NCI-H524 treated with DMSO at 0.1 percent for 48 hours (cell line): Measurements from ENCODE around the gene ILF3.

ENCODE experiments used
- DNase-seq: peaks from one replicate; lab custom pipeline; 2025; lab: John Stamatoyannopoulos, UW

ILF3 gene

GRCh38 chr19:10695401-10696398 lies 41.6 kb downstream of the ILF3 start:
- peak; percentile 88 for DNase-seq

DNA sequence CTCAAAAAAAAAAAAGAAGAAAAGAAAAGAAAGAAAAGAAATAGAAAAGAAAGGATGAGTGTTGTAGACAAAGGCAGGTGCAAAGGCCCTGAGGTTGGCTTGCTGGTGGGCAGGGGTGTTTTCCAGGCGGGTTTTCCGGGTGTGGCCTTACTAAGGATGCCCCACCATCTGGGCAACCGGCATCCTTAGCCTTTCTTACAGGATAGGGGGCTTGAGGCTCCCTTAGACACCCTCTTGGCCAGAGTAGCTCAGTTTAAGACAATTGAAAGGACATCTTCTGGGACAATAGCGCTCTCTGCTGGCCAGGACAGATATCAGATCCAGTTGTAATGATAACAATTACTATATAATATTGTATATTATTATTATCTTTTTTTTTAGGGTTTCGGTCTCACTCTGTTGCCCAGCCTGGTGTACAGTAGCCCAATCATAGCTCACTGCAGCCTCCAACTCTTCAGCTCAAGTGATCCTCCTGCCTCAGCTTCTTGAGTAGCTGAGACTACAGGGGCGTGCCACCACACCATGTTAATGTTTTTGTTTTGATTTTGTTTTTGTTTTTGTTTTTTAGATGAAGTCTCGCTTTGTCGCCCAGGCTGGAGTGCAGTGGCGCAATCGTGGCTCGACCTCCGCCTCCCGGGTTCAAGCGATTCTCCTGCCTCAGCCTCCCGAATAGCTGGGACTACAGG lies 45.6 kb downstream of the ILF3 start:
- peak; percentile 44 for DNase-seq

DNA sequence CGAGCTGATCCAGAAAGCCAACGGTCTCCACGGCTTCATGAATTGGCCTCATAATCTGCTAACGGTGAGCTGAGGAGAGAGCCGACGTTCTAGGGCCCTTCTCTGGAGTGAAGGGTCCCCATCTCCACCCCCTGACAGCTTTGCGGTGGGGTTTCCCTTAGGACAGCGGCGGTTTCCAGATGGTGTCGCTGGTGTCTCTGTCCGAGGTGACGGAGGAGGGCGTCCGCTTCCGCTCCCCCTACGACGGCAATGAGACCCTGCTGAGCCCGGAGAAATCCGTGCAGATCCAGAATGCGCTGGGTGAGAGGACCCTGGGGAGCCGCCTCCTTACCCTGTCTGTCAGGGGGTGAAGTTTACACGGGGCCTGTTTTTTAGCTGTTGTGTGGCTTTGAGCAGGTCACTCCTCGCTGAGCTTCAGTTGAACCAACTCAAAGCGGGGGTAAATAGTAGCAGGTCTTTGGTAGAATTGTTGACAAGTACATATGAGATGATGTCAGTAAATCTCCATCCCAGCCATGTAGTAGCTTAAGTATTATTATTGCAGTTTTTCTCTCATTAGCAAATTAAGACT lies 47.9 kb downstream of the ILF3 start:
- peak; percentile 13 for DNase-seq

- DNase-seq: no peak
These were observed 52.8 kb downstream of the ILF3 start for GRCh38 chr19:10706990-10707389.

DNA sequence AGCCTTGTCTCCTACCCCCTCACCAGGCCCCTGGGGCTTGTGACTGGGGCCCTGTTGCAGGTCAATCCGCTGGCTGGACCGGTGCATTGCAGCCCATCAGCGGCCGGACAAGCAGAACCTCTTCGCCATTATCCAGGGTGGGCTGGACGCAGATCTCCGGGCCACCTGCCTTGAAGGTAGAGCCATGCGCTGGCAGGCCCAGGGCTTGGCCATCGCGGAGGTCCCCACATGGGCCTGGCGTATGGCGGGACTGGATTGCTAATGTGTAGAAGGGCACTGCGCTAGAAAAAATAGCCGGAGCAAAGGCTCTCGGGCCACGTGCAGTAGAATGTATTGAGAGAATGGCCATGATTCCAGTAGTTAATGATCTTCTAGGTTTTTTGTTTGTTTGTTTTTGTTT lies 53.3 kb downstream of the ILF3 start:
- DNase-seq: no peak

GRCh38 chr19:10708291-10708690 lies 54.1 kb downstream of the ILF3 start:
- DNase-seq: no peak

- DNase-seq: no peak
These were observed 57.9 kb downstream of the ILF3 start for GRCh38 chr19:10712045-10712444.

DNA sequence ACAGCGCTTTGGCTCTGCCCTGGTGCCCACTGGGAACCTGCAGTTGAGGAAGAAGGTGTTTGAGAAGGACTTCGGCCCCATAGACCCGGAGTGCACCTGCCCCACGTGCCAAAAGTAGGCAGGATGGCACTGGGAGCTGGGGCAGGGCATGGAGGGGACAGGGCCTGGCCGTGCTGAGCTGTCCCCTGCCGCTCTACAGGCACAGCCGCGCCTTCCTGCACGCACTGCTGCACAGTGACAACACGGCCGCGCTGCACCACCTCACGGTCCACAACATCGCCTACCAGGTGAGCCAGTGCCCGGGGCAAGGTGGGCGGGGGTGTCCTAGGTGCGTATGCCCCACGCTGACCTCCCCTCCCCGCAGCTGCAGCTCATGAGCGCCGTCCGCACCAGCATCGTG lies 58.6 kb downstream of the ILF3 start:
- no peak for DNase-seq

GRCh38 chr19:10713317-10713716 lies 59.2 kb downstream of the ILF3 start:
- no peak for DNase-seq

DNA sequence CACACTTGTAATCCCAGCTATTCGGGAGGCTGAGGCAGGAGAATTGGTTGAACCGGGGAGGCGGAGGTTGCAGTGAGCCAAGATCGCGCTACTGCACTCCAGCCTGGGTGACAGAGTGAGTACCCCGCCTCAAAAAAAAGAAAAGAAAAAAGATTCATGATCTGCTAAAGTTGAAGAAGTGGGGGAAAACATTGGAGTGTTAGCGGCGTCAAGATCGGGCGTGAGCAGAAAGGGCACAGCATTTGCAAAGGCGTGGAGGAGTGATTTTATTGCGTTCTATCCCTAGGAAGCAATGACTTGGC lies 62.9 kb downstream of the ILF3 start:
- DNase-seq: no peak

DNA sequence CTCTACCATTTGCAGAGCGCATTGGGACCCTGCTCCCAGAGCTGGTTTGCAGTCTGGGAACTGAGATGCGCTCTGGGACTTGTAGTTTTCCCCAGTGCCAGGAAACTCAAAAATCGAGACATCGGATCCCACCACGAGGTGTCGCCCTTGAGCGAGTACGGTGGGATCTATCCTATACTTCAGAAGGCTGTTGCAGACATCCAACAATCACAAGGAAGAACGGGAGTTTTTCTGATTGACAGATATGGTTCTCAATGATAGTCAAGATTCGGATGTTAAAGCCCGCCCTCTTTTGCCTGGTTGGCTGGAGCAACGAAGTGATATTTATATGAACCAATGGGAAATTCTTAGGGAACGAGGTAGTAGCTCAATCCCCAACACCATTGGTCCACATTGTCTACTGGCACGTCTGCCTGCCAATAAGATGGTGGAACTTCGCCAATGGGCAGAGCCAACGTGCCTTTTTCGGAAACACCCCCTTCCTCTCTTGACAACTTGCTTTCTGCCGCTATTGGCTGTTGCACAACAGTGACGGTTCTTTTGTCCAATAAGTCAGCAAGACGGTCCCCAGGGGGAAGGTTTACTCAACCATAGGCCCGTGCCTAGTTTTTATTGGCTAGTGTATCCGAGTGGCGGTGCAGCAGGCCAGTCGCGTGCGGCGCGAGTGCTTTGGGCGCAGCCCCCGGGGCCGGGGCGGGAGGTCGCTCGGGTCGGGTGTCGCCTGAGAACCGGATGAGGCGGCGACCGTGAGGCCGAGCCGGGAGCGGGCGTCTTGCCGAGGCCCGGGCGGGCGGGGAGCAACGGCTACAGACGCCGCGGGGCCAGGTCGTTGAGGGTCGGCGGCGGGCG lies 63.4 kb downstream of the ILF3 start, which contains the start of gene DNM2:
DNM2 (plus strand) TSS at position 724 of the 849 bp plus-strand sequence. CDS start 164 bp downstream, outside the sequence.
- DNase-seq: peak; percentile 100

- DNase-seq: no peak
These were observed 64.4 kb downstream of the ILF3 start for GRCh38 chr19:10718205-10719196.

- no peak for DNase-seq
These were observed 65.4 kb downstream of the ILF3 start for GRCh38 chr19:10719466-10719961.

- DNase-seq: no peak
These were observed 66.5 kb downstream of the ILF3 start for GRCh38 chr19:10720607-10721125.

DNA sequence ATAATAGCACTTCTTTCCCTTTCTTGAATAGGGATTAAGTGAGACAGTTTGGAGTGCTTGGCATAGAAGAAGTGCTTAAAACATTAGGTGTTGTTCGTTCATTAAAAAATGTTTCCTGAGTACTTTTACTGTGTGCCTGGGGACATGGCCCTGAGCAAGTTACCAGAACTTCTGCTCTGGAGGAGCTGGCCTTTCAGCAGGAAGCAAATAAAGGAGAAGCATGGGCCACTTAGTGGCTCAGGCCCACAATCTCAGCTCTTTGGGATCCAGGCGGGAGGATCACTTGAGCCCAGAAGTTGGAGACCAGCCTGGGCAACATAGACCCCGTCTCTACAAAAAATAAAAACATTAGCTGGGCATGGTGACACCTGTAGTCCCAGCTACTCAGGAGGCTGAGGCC lies 69.4 kb downstream of the ILF3 start:
- DNase-seq: no peak

DNA sequence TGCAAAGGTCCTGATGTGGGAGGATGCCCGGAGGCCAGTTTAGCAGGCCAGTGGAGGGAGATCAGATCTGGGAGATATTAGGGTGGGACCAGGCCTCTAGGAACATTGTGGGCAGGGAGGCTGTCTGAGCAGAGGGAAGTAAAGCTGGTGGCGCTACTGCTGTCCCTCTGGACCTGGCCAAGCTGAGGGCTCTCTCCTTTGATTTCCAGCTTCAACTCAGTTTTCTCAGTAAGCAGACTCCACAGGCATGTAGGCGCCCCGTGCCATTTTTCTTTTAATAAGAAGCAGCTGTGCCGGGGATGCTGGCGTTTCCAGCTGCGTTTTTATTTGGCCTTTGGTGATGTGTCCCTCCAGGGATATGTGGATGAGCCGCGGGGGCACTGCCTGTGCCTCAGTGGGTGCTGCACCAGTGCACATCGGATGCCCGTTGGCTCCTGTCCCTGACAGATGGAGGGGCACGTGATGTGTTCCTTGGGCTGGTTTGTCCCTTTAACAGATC lies 70.5 kb downstream of the ILF3 start:
- no peak for DNase-seq

DNA sequence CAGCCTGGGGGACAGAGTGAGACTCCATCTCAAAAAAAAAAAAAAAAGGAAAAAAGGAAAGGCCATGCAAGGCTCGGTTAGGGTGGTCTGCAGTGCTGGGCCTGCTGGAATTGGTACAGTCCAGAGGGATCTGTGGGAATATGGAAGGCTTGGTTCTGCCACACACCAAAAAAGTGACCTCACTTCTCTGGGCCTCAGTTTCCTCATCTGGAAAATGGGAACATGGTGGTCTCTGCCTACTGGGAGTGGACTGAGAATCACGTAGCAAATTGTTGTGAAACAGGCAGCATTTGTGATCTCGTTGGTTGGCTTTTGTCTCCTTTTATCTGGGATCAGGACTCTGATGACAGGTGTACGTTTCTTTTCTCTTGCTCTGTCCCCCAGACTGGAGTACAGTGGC lies 71.3 kb downstream of the ILF3 start:
- no peak for DNase-seq

DNA sequence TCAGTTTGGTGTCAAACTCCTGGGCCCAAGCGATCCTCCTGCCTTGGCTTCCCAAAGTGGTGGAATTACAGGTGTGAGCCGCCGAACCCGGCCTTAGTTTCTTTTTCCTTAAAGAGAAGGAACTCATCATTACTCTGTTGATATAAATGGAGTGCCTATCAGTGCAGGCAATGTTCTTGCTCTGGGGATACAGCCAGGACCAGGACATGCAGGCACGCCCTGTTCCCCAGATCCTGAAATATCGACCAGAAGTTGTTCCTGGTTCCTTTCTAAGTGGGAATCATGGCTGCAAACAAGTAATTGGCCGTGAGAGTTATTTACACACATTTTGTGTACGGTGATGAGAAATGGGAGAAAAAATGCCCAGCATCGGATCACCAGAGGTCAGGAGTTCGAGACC lies 72.1 kb downstream of the ILF3 start:
- no peak for DNase-seq

DNA sequence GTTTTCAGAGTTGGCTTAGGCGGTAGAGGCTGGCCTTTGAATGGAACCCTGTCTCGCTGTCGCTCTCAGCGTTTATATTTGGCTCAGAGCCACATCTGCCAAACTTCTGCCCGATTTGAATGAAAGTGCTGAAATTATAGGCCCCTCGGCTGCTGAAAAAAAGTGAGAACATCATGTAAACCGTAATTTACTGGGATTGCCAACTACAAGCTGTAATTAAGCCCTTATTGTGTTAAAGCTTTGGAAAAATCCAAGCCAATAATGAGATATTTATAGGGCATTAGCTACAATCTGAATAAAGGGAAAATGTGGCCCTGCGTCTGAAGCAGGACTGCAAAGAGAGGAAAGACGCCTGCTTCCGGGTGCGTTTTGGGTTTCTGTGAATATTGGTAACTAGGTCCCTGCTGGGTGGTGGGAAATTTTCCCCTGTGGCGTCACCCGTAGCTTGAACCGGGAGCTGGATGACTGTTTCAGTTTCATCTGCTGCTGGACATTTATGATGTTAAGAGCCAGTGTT lies 73.6 kb downstream of the ILF3 start:
- DNase-seq: no peak

- no peak for DNase-seq
These were observed 75.3 kb downstream of the ILF3 start for GRCh38 chr19:10729411-10729810.
